Astrocyte (in vitro differentiated cells and primary cell): ENCODE results near the gene PDE5A.

ENCODE experiments used
- CTCF ChIP-seq: IDR thresholded peaks from 2 replicates; pipeline ENCODE4 v1.5.1; 2011; ENCODE audit warnings: low read depth, mild to moderate bottlenecking, inconsistent platforms, low read length, moderate library complexity; ENCODE audit not compliant: insufficient read depth
- EZH2 ChIP-seq: IDR thresholded peaks from 2 replicates; pipeline ENCODE4 v1.6.1; 2012; ENCODE audit warnings: mild to moderate bottlenecking, low read length, inconsistent platforms; ENCODE audit not compliant: insufficient read depth

GRCh38 chr4:119510395-119511149, 118.0 kb downstream of the PDE5A start:
- TF ChIP-seq EZH2 = no peak
- no peak for TF ChIP-seq CTCF
